GM12875 (cell line): ENCODE data around the gene TF.

Experiments
- H3K4me3 ChIP-seq: one replicate; pipeline ENCODE4 v1.5.1; 2011; ENCODE audit warnings: low read depth, low read length, control low read depth
- CTCF ChIP-seq: IDR thresholded peaks from 2 replicates; pipeline ENCODE4 v1.5.1; 2011; ENCODE audit warnings: low read depth, mild to moderate bottlenecking, control low read depth, inconsistent platforms, low read length, moderate library complexity, borderline replicate concordance; ENCODE audit not compliant: insufficient read depth

TF gene

GRCh38 chr3:133781570-133781969, 35.4 kb downstream of the TF start:
- no peak for TF ChIP-seq CTCF

GRCh38 chr3:133782454-133782853, 36.3 kb downstream of the TF start:
- no peak for TF ChIP-seq CTCF
- H3K4me3 ChIP-seq = no peak overlapping the region

More at GRCh38 chr3:133781570-133781969, 35.4 kb downstream of the TF start:
- H3K4me3 ChIP-seq = no peak overlapping the region

GRCh38 chr3:133783762-133784161, 37.6 kb downstream of the TF start:
- no peak for TF ChIP-seq CTCF
- no peak overlapping the region for H3K4me3 ChIP-seq

- no peak overlapping the region for H3K4me3 ChIP-seq
- TF ChIP-seq CTCF = no peak
Observed at GRCh38 chr3:133788024-133788423, 41.8 kb downstream of the TF start.

- no peak for TF ChIP-seq CTCF
- H3K4me3 ChIP-seq = no peak overlapping the region
Observed at GRCh38 chr3:133792171-133792763, 46.1 kb downstream of the TF start.

GRCh38 chr3:133797396-133798105, 51.4 kb downstream of the TF start:
- no peak overlapping the region for H3K4me3 ChIP-seq
- no peak for TF ChIP-seq CTCF

GRCh38 chr3:133799794-133800585, 53.8 kb downstream of the TF start:
- no peak for TF ChIP-seq CTCF
- H3K4me3 ChIP-seq = no peak overlapping the region
